ENCODE data around the gene TAF13. TPM values are rescaled to one million over a fixed set of nuclear protein-coding genes. Genes with fewer than 3 reads are reported as not detected.
A peak's percentile ranks its signal among the peaks of the same experiment; 100 is the strongest.

The TAF13 gene
- total RNA-seq (31.3 TPM), polyA plus RNA-seq (1 to 10 TPM in 2 of 4 donors, under 1 TPM in 2; 0.89 to 2.6 (median 1.5) TPM)

GRCh38 chr1:109075531-109076490 is at the start of gene TAF13:
TSS of gene TAF13 (minus strand) at chr1:109076003. CDS start at chr1:109075947, 56 bp downstream.
- Mint-ChIP-seq H3K27ac (peak within 1 kb of the TSS; percentile 99 to 100 (median 100)), H3K27me3 (peaks cover 21% of the 10 kb centered on the region), H3K4me3 (peak within 1 kb of the TSS; percentile 94 to 98 (median 97)), H3K9me3 (no peaks in the 10 kb centered on the region), H3K36me3 (peaks cover 4% of the 10 kb centered on the region), H3K4me1 (peaks cover 2 to 26% (median 18%) of the 10 kb centered on the region in 4 donors)
- ATAC-seq (ENCODE audit: low read depth in 2 of 2) (peak; percentile 98 to 99), DNase-seq (peak; percentile 82 to 93 (median 86))
- Histone ChIP-seq H3K27me3 (ENCODE audit: control insufficient read depth, insufficient read depth, low read length) (no peaks in the 10 kb centered on the region), H3K9me3 (ENCODE audit: control insufficient read depth in 2 of 2, low read length in 2 of 2) (no peaks in the 10 kb centered on the region), H3K4me1 (ENCODE audit: control insufficient read depth, insufficient read depth, low read length, poor library complexity, severe bottlenecking) (peaks cover 18% of the 10 kb centered on the region), H3K4me3 (ENCODE audit: low read depth, low read length) (peak within 1 kb of the TSS; percentile 96), H3K27ac (ENCODE audit: insufficient read depth, low read length, poor library complexity, severe bottlenecking) (peak within 1 kb of the TSS; percentile 94), H3K36me3 (ENCODE audit: control insufficient read depth, insufficient read depth, low read length) (peaks cover 2% of the 10 kb centered on the region)

- Mint-ChIP-seq H3K9me3 (no peaks in the 10 kb centered on the region), H3K27me3 (no peaks in the 10 kb centered on the region), H3K4me3 (no peak overlapping the region), H3K36me3 (peaks cover 4% of the 10 kb centered on the region), H3K27ac (no peak overlapping the region), H3K4me1 (peaks cover 0 to 8% (median 4%) of the 10 kb centered on the region in 4 donors)
- no peaks in the 10 kb centered on the region for H3K27me3 ChIP-seq (ENCODE audit: control insufficient read depth, insufficient read depth, low read length)
- H3K4me3 ChIP-seq (ENCODE audit: low read depth, low read length), result no peak overlapping the region
- DNase-seq (no peak), ATAC-seq (ENCODE audit: low read depth in 2 of 2) (no peak)
- H3K4me1 ChIP-seq (ENCODE audit: control insufficient read depth, insufficient read depth, low read length, poor library complexity, severe bottlenecking), result no peaks in the 10 kb centered on the region
- H3K9me3 ChIP-seq (ENCODE audit: control insufficient read depth in 2 of 2, low read length in 2 of 2), result no peaks in the 10 kb centered on the region
- H3K36me3 ChIP-seq (ENCODE audit: control insufficient read depth, insufficient read depth, low read length), result no peaks in the 10 kb centered on the region
- H3K27ac ChIP-seq (ENCODE audit: insufficient read depth, low read length, poor library complexity, severe bottlenecking), result no peak overlapping the region
Observed at GRCh38 chr1:109120356-109120755, 44.6 kb upstream of the TAF13 start.

DNA sequence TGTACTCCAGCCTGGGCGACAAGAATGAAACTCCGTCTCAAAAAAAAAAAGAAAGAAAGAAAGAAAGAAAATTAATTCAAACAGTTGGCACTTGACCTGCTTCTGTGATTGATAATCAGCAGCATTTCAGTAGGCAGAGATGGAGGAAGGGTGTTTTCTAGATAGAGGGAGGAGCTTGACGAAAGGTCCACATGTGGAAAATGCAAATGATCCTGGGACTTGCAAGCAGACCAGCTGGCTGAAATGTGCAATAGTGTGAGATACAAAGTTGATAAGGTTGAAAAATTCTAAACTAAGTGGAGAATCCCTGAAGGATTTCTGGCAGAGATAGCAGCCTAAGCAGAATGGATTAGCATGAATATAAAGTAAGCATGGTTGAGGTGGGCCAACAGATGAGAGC is 42.3 kb upstream of the TAF13 start:
- peaks cover 2% of the 10 kb centered on the region for H3K27me3 Mint-ChIP-seq
- H3K27ac Mint-ChIP-seq, result no peak overlapping the region
- ATAC-seq (ENCODE audit: low read depth in 2 of 2) (no peak), DNase-seq (no peak)
- H3K4me3 Mint-ChIP-seq, result no peak overlapping the region
- peaks cover 17% of the 10 kb centered on the region for H3K4me1 ChIP-seq (ENCODE audit: control insufficient read depth, insufficient read depth, low read length, poor library complexity, severe bottlenecking)
- H3K4me3 ChIP-seq (ENCODE audit: low read depth, low read length), result no peak overlapping the region
- peaks cover 4 to 28% (median 17%) of the 10 kb centered on the region in 4 donors for H3K4me1 Mint-ChIP-seq
- H3K27ac ChIP-seq (ENCODE audit: insufficient read depth, low read length, poor library complexity, severe bottlenecking), result no peak overlapping the region
- H3K9me3 Mint-ChIP-seq, result peaks cover 0 to under 1% (median 0%) of the 10 kb centered on the region in 7 donors
- no peaks in the 10 kb centered on the region for H3K36me3 ChIP-seq (ENCODE audit: control insufficient read depth, insufficient read depth, low read length)
- peaks cover 4% of the 10 kb centered on the region for H3K36me3 Mint-ChIP-seq
- H3K9me3 ChIP-seq (ENCODE audit: control insufficient read depth in 2 of 2, low read length in 2 of 2), result no peaks in the 10 kb centered on the region
- H3K27me3 ChIP-seq (ENCODE audit: control insufficient read depth, insufficient read depth, low read length), result no peaks in the 10 kb centered on the region

DNA sequence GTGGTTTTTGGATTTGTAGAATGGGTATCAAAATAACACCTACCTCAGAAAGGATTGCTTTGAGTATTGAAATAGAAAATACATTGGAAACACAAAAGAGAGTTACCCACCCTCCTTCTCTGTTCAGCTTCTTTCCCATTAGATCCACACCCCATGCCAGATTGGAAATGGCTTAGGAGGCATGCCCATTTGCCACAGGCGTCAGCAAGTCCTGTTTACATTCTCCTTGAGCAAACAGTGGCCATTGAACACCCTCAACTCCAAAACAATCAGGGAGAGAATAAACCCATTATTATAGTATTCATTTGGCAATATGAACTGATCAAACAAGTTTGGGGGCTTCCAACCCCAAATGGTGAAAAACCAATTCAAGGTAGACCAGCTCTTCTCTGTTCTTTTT is 40.5 kb upstream of the TAF13 start:
- H3K4me3 ChIP-seq (ENCODE audit: low read depth, low read length), result no peak overlapping the region
- H3K4me1 ChIP-seq (ENCODE audit: control insufficient read depth, insufficient read depth, low read length, poor library complexity, severe bottlenecking), result peaks cover 28% of the 10 kb centered on the region
- no peak for DNase-seq
- peak overlapping the region in 2 of 4 donors; percentile 0 to 75 for H3K4me3 Mint-ChIP-seq
- H3K27ac Mint-ChIP-seq, result no peak overlapping the region
- peaks cover 15 to 38% (median 25%) of the 10 kb centered on the region in 4 donors for H3K4me1 Mint-ChIP-seq
- H3K27me3 Mint-ChIP-seq, result peaks cover 10% of the 10 kb centered on the region
- peaks cover 4% of the 10 kb centered on the region for H3K36me3 Mint-ChIP-seq
- H3K9me3 ChIP-seq (ENCODE audit: control insufficient read depth in 2 of 2, low read length in 2 of 2), result no peaks in the 10 kb centered on the region
- H3K27me3 ChIP-seq (ENCODE audit: control insufficient read depth, insufficient read depth, low read length), result no peaks in the 10 kb centered on the region
- no peaks in the 10 kb centered on the region for H3K36me3 ChIP-seq (ENCODE audit: control insufficient read depth, insufficient read depth, low read length)
- no peak overlapping the region for H3K27ac ChIP-seq (ENCODE audit: insufficient read depth, low read length, poor library complexity, severe bottlenecking)
- no peak for ATAC-seq (ENCODE audit: low read depth in 2 of 2)
- peaks cover 0 to 2% (median 0%) of the 10 kb centered on the region in 7 donors for H3K9me3 Mint-ChIP-seq

DNA sequence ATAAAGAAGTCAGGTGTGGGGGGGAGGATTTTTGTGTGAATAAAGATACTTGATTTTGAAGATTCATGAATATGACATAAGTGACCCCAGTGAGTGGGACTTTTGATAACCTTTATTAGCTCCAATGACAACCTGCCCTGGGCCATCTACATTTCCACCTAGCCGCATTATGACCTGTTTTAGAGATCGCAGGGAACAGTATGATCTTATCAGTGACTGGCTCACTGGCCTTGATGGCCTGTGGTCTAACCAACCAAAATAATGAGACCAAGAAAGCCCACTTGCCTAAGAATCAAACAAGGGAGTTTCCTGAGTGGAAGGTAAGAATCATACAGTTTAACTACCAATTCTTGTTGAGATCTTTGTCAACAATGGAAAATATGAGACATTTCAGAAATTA is 39.9 kb upstream of the TAF13 start:
- H3K27me3 Mint-ChIP-seq, result peaks cover 10% of the 10 kb centered on the region
- peak overlapping the region in 3 of 4 donors; percentile 3 to 75 (median 45) for H3K4me3 Mint-ChIP-seq
- DNase-seq (no peak), ATAC-seq (ENCODE audit: low read depth in 2 of 2) (no peak)
- H3K9me3 Mint-ChIP-seq, result peaks cover 0 to 2% (median 0%) of the 10 kb centered on the region in 7 donors
- Histone ChIP-seq H3K27ac (ENCODE audit: insufficient read depth, low read length, poor library complexity, severe bottlenecking) (no peak overlapping the region), H3K27me3 (ENCODE audit: control insufficient read depth, insufficient read depth, low read length) (peaks cover under 1% of the 10 kb centered on the region), H3K4me3 (ENCODE audit: low read depth, low read length) (no peak overlapping the region), H3K36me3 (ENCODE audit: control insufficient read depth, insufficient read depth, low read length) (no peaks in the 10 kb centered on the region), H3K4me1 (ENCODE audit: control insufficient read depth, insufficient read depth, low read length, poor library complexity, severe bottlenecking) (peaks cover 28% of the 10 kb centered on the region), H3K9me3 (ENCODE audit: control insufficient read depth in 2 of 2, low read length in 2 of 2) (no peaks in the 10 kb centered on the region)
- peaks cover 15 to 38% (median 25%) of the 10 kb centered on the region in 4 donors for H3K4me1 Mint-ChIP-seq
- H3K36me3 Mint-ChIP-seq, result peaks cover 4% of the 10 kb centered on the region
- H3K27ac Mint-ChIP-seq, result no peak overlapping the region

- DNase-seq (no peak), ATAC-seq (ENCODE audit: low read depth in 2 of 2) (no peak)
- Mint-ChIP-seq H3K27ac (peak overlapping the region in 2 of 3 donors; percentile 57 to 94), H3K4me1 (peaks cover 15 to 38% (median 25%) of the 10 kb centered on the region in 4 donors), H3K27me3 (peaks cover 14% of the 10 kb centered on the region), H3K4me3 (peak overlapping the region; percentile 86 to 95 (median 91)), H3K36me3 (peaks cover 4% of the 10 kb centered on the region), H3K9me3 (peaks cover 0 to 2% (median 0%) of the 10 kb centered on the region in 7 donors)
- Histone ChIP-seq H3K4me1 (ENCODE audit: control insufficient read depth, insufficient read depth, low read length, poor library complexity, severe bottlenecking) (peaks cover 28% of the 10 kb centered on the region), H3K4me3 (ENCODE audit: low read depth, low read length) (peak overlapping the region; percentile 67), H3K27me3 (ENCODE audit: control insufficient read depth, insufficient read depth, low read length) (peaks cover 2% of the 10 kb centered on the region), H3K27ac (ENCODE audit: insufficient read depth, low read length, poor library complexity, severe bottlenecking) (no peak overlapping the region), H3K36me3 (ENCODE audit: control insufficient read depth, insufficient read depth, low read length) (no peaks in the 10 kb centered on the region), H3K9me3 (ENCODE audit: control insufficient read depth in 2 of 2, low read length in 2 of 2) (no peaks in the 10 kb centered on the region)
Observed at GRCh38 chr1:109114342-109114674, 38.5 kb upstream of the TAF13 start.

DNA sequence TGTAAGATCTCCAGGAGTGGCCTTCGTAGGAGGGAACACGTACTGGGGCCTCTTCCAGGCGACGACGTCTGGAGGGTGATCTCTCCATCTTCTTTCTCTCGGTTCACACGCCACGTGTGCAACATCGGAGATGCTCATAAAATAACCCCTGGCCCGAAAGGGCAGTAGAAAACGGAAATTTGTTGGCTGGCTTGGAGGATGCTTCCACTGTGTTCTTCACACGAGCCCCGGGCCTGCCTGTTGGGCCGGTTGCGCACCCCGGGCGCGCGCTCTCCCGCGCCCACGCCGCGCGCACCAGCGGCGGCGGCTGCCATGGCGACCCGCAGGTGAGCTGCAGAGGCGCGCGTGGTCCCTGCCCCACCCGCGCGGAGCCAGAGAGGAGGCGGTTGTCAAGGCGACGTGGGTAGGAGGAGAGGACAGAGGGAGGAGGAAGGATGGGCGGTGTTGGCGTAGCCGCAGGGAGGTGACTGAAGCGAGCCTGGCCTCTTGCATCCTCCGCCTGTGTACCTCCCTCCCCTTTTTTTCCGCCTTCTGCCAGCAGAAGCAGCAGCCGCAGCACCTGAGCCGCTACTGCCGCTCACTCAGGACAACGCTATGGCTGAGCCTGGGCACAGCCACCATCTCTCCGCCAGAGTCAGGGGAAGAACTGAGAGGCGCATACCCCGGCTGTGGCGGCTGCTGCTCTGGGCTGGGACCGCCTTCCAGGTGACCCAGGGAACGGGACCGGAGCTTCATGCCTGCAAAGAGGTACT is 38.0 kb upstream of the TAF13 start, which contains the start of gene ELAPOR1:
TSS of gene ELAPOR1 (plus strand) at position 526 of the 752 bp plus-strand sequence. CDS start at position 595, 69 bp downstream.
- Mint-ChIP-seq H3K4me1 (peaks cover 15 to 38% (median 25%) of the 10 kb centered on the region in 4 donors), H3K36me3 (peaks cover 4% of the 10 kb centered on the region), H3K27ac (peak within 1 kb of the TSS; percentile 94 to 97 (median 95)), H3K9me3 (peaks cover 0 to 2% (median 0%) of the 10 kb centered on the region in 7 donors), H3K27me3 (peaks cover 14% of the 10 kb centered on the region), H3K4me3 (peak within 1 kb of the TSS; percentile 86 to 98 (median 92))
- DNase-seq (peak; percentile 90 to 94 (median 90)), ATAC-seq (ENCODE audit: low read depth in 2 of 2) (peak; percentile 93 to 95)
- H3K4me3 ChIP-seq (ENCODE audit: low read depth, low read length), result peak within 1 kb of the TSS; percentile 71
- peaks cover 2% of the 10 kb centered on the region for H3K27me3 ChIP-seq (ENCODE audit: control insufficient read depth, insufficient read depth, low read length)
- no peaks in the 10 kb centered on the region for H3K9me3 ChIP-seq (ENCODE audit: control insufficient read depth in 2 of 2, low read length in 2 of 2)
- H3K27ac ChIP-seq (ENCODE audit: insufficient read depth, low read length, poor library complexity, severe bottlenecking), result peak within 1 kb of the TSS; percentile 67
- no peaks in the 10 kb centered on the region for H3K36me3 ChIP-seq (ENCODE audit: control insufficient read depth, insufficient read depth, low read length)
- peaks cover 28% of the 10 kb centered on the region for H3K4me1 ChIP-seq (ENCODE audit: control insufficient read depth, insufficient read depth, low read length, poor library complexity, severe bottlenecking)
